Activated naive CD8-positive, alpha-beta T cell (primary cell): Measurements from ENCODE around the gene IBA57.

Experiments used
- H3K27ac Mint-ChIP-seq: one replicate; pipeline ENCODE4 v1.8.0; 2021; ENCODE audit warnings: mixed read lengths
- H3K27me3 Mint-ChIP-seq: one replicate; pipeline ENCODE4 v1.8.0; 2021; ENCODE audit warnings: mixed read lengths
- H3K36me3 Mint-ChIP-seq: one replicate; pipeline ENCODE4 v1.8.0; 2021; ENCODE audit warnings: mixed read lengths
- H3K4me1 Mint-ChIP-seq: one replicate; pipeline ENCODE4 v1.8.0; 2021; ENCODE audit warnings: low read depth, mixed read lengths
- H3K4me3 Mint-ChIP-seq: one replicate; pipeline ENCODE4 v1.8.0; 2021; ENCODE audit warnings: mild to moderate bottlenecking, mixed read lengths
- H3K9me3 Mint-ChIP-seq: one replicate; pipeline ENCODE4 v1.8.0; 2021; ENCODE audit warnings: low read depth, mixed read lengths

The IBA57 gene

GRCh38 chr1:228205526-228206436 lies 40.2 kb downstream of the IBA57 start:
- Mint-ChIP-seq H3K9me3 (no peaks in the 10 kb centered on the region), H3K27me3 (peaks cover 14% of the 10 kb centered on the region), H3K4me1 (no peaks in the 10 kb centered on the region), H3K36me3 (peaks cover 4% of the 10 kb centered on the region), H3K4me3 (no peak overlapping the region), H3K27ac (no peak overlapping the region)

DNA sequence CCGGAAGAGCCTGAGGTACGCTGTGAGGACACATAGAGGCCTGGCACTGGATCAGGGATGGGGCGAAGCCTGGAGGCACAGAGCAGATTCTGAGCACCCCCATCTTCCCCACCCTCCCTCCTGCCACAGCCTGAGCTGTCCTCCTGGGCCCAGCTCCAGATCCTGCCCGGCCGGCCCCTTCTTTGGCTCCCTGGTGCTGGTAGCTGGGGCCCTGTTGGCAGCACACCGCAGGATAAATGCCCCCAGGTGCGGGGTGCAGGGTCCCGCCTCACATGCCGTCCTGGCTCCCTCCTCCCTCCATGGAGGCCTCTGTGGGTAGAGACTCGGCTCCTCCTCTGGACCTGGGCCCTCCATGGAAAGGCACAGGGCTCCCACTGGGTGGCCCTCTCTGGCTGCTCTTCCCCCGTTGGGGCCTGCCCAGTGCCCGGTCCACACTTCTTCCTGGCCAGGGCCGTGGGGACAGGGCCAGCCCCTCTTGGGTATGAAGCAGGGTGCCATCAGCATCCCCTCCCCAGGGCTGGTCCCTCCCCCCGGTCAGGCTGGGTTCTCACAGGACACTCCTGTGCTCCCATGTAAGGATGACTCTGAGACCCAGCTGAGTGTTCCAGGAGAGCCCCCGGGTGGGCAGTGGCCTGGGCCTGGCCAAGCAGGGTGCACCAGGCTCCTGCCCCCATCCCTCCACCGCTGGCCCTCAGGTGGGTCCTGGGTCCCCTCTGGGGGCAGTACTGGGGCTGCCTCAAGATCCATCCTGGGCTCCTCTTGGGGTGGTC lies 41.2 kb downstream of the IBA57 start:
- Mint-ChIP-seq H3K36me3 (no peaks in the 10 kb centered on the region), H3K27ac (no peak overlapping the region), H3K27me3 (peaks cover 11% of the 10 kb centered on the region), H3K4me1 (no peaks in the 10 kb centered on the region), H3K9me3 (no peaks in the 10 kb centered on the region), H3K4me3 (no peak overlapping the region)

- Mint-ChIP-seq H3K27me3 (peaks cover 11% of the 10 kb centered on the region), H3K9me3 (no peaks in the 10 kb centered on the region), H3K4me3 (no peak overlapping the region), H3K36me3 (no peaks in the 10 kb centered on the region), H3K27ac (no peak overlapping the region), H3K4me1 (no peaks in the 10 kb centered on the region)
Measured at GRCh38 chr1:228207381-228207810, 41.8 kb downstream of the IBA57 start.

- Mint-ChIP-seq H3K9me3 (no peaks in the 10 kb centered on the region), H3K4me3 (no peak within 1 kb of the TSS), H3K4me1 (no peaks in the 10 kb centered on the region), H3K27me3 (peaks cover 10% of the 10 kb centered on the region), H3K36me3 (no peaks in the 10 kb centered on the region), H3K27ac (no peak within 1 kb of the TSS)
Measured at GRCh38 chr1:228207851-228208821, 42.5 kb downstream of the IBA57 start, which contains the start of gene OBSCN. Gene OBSCN (plus strand): TSS chr1:228208044. CDS start chr1:228211784, 3,740 bp downstream.

- Mint-ChIP-seq H3K4me3 (no peak overlapping the region), H3K27ac (no peak overlapping the region), H3K9me3 (no peaks in the 10 kb centered on the region), H3K4me1 (peaks cover 2% of the 10 kb centered on the region), H3K27me3 (peaks cover 3% of the 10 kb centered on the region), H3K36me3 (no peaks in the 10 kb centered on the region)
Measured at GRCh38 chr1:228208831-228209551, 43.4 kb downstream of the IBA57 start.

DNA sequence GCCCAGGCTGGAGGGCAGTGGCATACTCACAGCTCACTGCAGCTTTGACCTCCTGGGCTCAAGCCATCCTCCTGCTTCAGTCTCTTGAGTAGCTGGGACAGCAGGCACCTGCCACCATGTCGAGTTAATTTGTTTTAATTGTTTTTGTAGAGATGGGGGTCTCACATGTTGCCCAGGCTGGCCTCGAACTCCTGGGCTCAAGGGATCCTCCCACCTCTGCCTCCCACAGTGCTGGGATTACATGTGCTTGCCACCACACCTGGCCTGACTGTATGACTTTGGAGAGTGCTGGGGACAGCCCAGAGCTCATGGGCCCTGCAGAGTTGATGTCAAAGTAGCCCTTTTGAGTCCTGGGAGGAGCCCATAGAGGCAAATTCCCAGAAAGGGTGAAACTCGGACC lies 44.1 kb downstream of the IBA57 start:
- Mint-ChIP-seq H3K27me3 (peaks cover 3% of the 10 kb centered on the region), H3K36me3 (no peaks in the 10 kb centered on the region), H3K4me3 (no peak overlapping the region), H3K9me3 (no peaks in the 10 kb centered on the region), H3K4me1 (peaks cover 2% of the 10 kb centered on the region), H3K27ac (no peak overlapping the region)

GRCh38 chr1:228210076-228210651 lies 44.6 kb downstream of the IBA57 start:
- peaks cover 2% of the 10 kb centered on the region for H3K4me1 Mint-ChIP-seq
- H3K27ac Mint-ChIP-seq: no peak overlapping the region
- no peaks in the 10 kb centered on the region for H3K36me3 Mint-ChIP-seq
- no peak overlapping the region for H3K4me3 Mint-ChIP-seq
- peaks cover 3% of the 10 kb centered on the region for H3K27me3 Mint-ChIP-seq
- no peaks in the 10 kb centered on the region for H3K9me3 Mint-ChIP-seq

GRCh38 chr1:228210712-228211530 lies 45.3 kb downstream of the IBA57 start:
- H3K9me3 Mint-ChIP-seq: no peaks in the 10 kb centered on the region
- H3K4me3 Mint-ChIP-seq: peak overlapping the region; percentile 40
- no peaks in the 10 kb centered on the region for H3K36me3 Mint-ChIP-seq
- peaks cover 3% of the 10 kb centered on the region for H3K4me1 Mint-ChIP-seq
- peaks cover 3% of the 10 kb centered on the region for H3K27me3 Mint-ChIP-seq
- H3K27ac Mint-ChIP-seq: peak overlapping the region; percentile 41

DNA sequence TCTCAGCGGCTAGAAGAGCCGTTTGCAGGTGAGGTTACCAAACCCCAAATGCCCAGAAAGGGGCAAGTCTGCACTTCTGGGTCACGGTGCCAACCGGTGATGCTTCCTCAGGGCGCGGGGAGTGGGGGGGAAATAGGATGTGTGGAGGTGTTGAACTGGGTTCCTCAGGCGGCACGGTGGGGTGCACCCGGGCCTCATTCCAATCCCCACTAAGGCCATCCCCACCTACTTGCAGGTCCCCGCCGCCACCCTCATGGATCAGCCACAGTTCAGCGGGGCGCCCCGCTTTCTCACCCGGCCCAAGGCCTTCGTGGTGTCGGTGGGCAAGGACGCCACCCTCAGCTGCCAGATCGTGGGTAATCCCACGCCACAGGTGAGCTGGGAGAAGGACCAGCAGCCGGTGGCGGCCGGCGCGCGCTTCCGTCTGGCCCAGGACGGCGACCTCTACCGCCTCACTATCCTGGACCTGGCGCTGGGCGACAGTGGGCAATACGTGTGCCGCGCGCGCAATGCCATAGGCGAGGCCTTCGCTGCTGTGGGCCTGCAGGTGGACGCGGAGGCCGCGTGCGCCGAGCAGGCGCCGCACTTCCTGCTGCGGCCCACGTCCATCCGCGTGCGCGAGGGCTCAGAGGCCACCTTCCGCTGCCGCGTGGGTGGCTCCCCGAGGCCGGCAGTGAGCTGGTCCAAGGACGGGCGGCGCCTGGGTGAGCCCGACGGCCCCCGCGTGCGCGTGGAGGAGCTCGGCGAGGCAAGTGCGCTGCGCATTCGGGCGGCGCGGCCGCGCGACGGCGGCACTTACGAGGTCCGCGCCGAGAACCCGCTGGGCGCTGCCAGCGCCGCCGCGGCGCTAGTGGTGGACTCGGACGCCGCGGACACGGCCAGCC lies 46.2 kb downstream of the IBA57 start:
- Mint-ChIP-seq H3K4me3 (no peak overlapping the region), H3K27ac (no peak overlapping the region), H3K9me3 (no peaks in the 10 kb centered on the region), H3K4me1 (peaks cover 4% of the 10 kb centered on the region), H3K36me3 (no peaks in the 10 kb centered on the region), H3K27me3 (no peaks in the 10 kb centered on the region)

DNA sequence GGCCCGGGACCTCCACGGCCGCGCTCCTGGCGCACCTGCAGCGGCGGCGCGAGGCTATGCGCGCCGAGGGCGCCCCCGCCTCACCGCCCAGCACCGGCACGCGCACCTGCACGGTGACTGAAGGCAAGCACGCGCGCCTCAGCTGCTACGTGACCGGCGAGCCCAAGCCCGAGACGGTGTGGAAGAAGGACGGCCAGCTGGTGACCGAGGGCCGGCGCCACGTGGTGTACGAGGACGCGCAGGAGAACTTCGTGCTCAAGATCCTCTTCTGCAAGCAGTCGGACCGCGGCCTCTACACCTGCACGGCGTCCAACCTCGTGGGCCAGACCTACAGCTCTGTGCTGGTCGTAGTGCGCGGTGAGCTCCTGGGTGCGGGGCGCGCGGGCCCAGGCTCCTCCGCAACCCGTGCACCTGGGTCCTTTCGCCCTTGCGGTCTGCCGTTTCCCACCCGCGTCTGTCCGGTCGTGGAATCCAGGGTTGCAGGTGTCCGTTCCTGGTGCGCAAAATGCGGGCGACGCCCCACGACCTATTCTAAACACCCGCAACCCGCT lies 46.9 kb downstream of the IBA57 start:
- no peaks in the 10 kb centered on the region for H3K9me3 Mint-ChIP-seq
- peaks cover 4% of the 10 kb centered on the region for H3K4me1 Mint-ChIP-seq
- H3K27me3 Mint-ChIP-seq: no peaks in the 10 kb centered on the region
- H3K4me3 Mint-ChIP-seq: peak overlapping the region; percentile 87
- no peak overlapping the region for H3K27ac Mint-ChIP-seq
- no peaks in the 10 kb centered on the region for H3K36me3 Mint-ChIP-seq

DNA sequence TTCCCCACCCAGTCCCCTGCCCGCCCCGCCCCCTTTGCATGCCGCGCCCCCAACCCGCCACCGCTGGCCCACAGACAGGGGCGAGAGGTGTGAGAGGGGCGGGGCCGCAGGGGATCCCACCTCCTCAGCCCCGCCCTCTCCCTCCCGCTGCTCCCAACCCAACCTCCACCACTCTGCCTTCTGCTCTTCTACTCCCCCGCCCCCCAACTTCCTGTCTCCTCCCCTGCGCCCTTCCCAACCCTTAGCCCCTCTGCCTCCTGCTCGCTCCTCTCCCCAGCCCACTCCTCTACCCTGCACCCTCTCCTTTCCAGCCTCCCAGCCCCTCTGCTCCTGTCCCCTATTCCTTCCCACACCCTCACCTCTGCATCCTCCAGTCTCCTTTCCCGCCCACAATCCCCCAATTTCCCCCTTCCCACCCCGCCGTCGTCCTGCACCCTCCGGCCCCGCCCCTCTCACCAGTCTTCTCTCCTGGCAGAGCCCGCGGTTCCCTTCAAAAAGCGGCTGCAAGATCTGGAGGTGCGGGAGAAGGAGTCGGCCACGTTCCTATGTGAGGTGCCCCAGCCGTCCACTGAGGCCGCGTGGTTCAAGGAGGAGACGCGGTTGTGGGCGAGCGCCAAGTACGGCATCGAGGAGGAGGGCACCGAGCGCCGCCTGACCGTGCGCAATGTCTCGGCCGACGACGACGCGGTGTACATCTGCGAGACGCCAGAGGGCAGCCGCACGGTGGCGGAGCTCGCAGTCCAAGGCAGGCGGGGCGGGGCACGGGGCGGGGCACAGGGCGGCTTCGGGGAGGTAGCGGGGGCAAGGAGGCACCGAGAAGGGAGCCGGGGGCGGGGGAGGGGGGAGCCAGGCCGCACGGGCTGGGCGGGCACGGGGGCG lies 47.6 kb downstream of the IBA57 start:
- no peaks in the 10 kb centered on the region for H3K9me3 Mint-ChIP-seq
- peaks cover 4% of the 10 kb centered on the region for H3K4me1 Mint-ChIP-seq
- no peaks in the 10 kb centered on the region for H3K27me3 Mint-ChIP-seq
- peak overlapping the region; percentile 87 for H3K4me3 Mint-ChIP-seq
- no peaks in the 10 kb centered on the region for H3K36me3 Mint-ChIP-seq
- H3K27ac Mint-ChIP-seq: no peak overlapping the region
